ENCODE results near the gene METTL21A. TPM values are rescaled to one million over a fixed set of nuclear protein-coding genes. Genes with fewer than 3 reads are reported as not detected.

Gene METTL21A
- total and polyA plus RNA-seq, 2 of the 13 experiments (the other 11 are each of a cell fraction or from before 2014, with no cell fraction given) = 42.4 to 61.2 TPM

GRCh38 chr2:207619764-207620203 is 5.4 kb downstream of the METTL21A start (continued):
- TF ChIP-seq TOPORS (CRISPR knock-in tag; IDR thresholded peaks at IDR 0.05) = no peak
- no peak for TF ChIP-seq ZNF543 (CRISPR knock-in tag; IDR thresholded peaks at IDR 0.05)
- no peak for TF ChIP-seq CREB1 (IDR thresholded peaks at IDR 0.05)
- TF ChIP-seq CREB1 (CRISPR knock-in tag; IDR thresholded peaks at IDR 0.05) = peak; percentile 67; the same call in 1 of the 2 replicates
- peak; percentile 95 for TF ChIP-seq CEBPG (CRISPR knock-in tag; IDR thresholded peaks at IDR 0.05)
- peak; percentile 59; the same call in 1 of the 2 replicates for TF ChIP-seq ONECUT2 (CRISPR knock-in tag; IDR thresholded peaks at IDR 0.05)
- TF ChIP-seq AHR (CRISPR knock-in tag; IDR thresholded peaks at IDR 0.05) = no peak
- peak; percentile 73 for TF ChIP-seq FOXP4 (CRISPR knock-in tag; IDR thresholded peaks at IDR 0.05)
- peak; percentile 60; the same call in 1 of the 2 replicates for TF ChIP-seq KMT2B (CRISPR knock-in tag; IDR thresholded peaks at IDR 0.05)
- TF ChIP-seq PPARG (CRISPR knock-in tag; conservative IDR thresholded peaks at IDR 0.05) = peak; percentile 82
- TF ChIP-seq MIXL1 (CRISPR knock-in tag; IDR thresholded peaks at IDR 0.05) = peak; percentile 80; the same call in 1 of the 2 replicates
- peak; percentile 78 for TF ChIP-seq HDAC2 (CRISPR knock-in tag; IDR thresholded peaks at IDR 0.05)
- TF ChIP-seq PBX2 (CRISPR knock-in tag; IDR thresholded peaks at IDR 0.05) = peak; percentile 70
- TF ChIP-seq DPF2 (CRISPR knock-in tag; IDR thresholded peaks at IDR 0.05; ENCODE audit: borderline replicate concordance, low read depth) = peak; percentile 32; the same call in 1 of the 2 replicates
- TF ChIP-seq MTF1 (CRISPR knock-in tag; IDR thresholded peaks at IDR 0.05) = no peak
- peak; percentile 99 for TF ChIP-seq ZBTB39 (CRISPR knock-in tag; IDR thresholded peaks at IDR 0.05)
- peak; percentile 46; the same call in 1 of the 2 replicates for TF ChIP-seq ATF2 (CRISPR knock-in tag; IDR thresholded peaks at IDR 0.05)
- peak; percentile 78 for TF ChIP-seq ZMYM4 (CRISPR knock-in tag; IDR thresholded peaks at IDR 0.05)
- peak; percentile 55; the same call in 1 of the 2 replicates for TF ChIP-seq YEATS2 (CRISPR knock-in tag; IDR thresholded peaks at IDR 0.05; ENCODE audit: borderline replicate concordance)
- TF ChIP-seq TFDP1 (CRISPR knock-in tag; IDR thresholded peaks at IDR 0.05; ENCODE audit: borderline replicate concordance) = no peak
- TF ChIP-seq NCOA1 (CRISPR knock-in tag; IDR thresholded peaks at IDR 0.05) = peak; percentile 74; the same call in 1 of the 2 replicates
- TF ChIP-seq ZSCAN20 (CRISPR knock-in tag; IDR thresholded peaks at IDR 0.05; ENCODE audit: borderline replicate concordance) = no peak
- no peak for TF ChIP-seq ZNF607 (CRISPR knock-in tag; IDR thresholded peaks at IDR 0.05; ENCODE audit: borderline replicate concordance)
- peak; percentile 50; the same call in 1 of the 2 replicates for TF ChIP-seq ZBTB20 (CRISPR knock-in tag; IDR thresholded peaks at IDR 0.05; ENCODE audit: borderline replicate concordance, low read depth)
- TF ChIP-seq SAP130 (CRISPR knock-in tag; IDR thresholded peaks at IDR 0.05; ENCODE audit: low read depth) = peak; percentile 87
- peak; percentile 64; the same call in 1 of the 2 replicates for TF ChIP-seq POGZ (CRISPR knock-in tag; IDR thresholded peaks at IDR 0.05)

Data from HepG2 (cell line).